ENCODE data around the gene SNX6. TPM values are rescaled to one million over a fixed set of nuclear protein-coding genes. Genes with fewer than 3 reads are reported as not detected.
A peak's percentile ranks its signal among the peaks of the same experiment; 100 is the strongest.

SNX6 gene
- total RNA-seq, 1 experiment from 2014 or later = 69.3 TPM

- Mint-ChIP-seq H3K4me3 (no peak overlapping the region), H3K9me3 (no peaks in the 10 kb centered on the region; a peak in 1 of 5 replicates), H3K4me1 (no peaks in the 10 kb centered on the region), H3K36me3 (ENCODE audit: insufficient read depth in 1 of 3, low read depth in 3 of 3) (no peaks in the 10 kb centered on the region), H3K27ac (peak overlapping the region in 1 of 3 experiments; percentile 95; a peak in 1 of 7 replicates), H3K27me3 (ENCODE audit: low read depth) (no peaks in the 10 kb centered on the region; the same call in 1 of the 2 replicates)
- no peaks in the 10 kb centered on the region for H3K9me3 ChIP-seq (ENCODE audit: control insufficient read depth, low read depth, low read length)
- no peaks in the 10 kb centered on the region for H3K27me3 ChIP-seq (ENCODE audit: insufficient read depth, low read length)
- H3K4me1 ChIP-seq (ENCODE audit: insufficient read depth, low read length) = no peaks in the 10 kb centered on the region
- H3K9ac ChIP-seq (ENCODE audit: extremely low read depth, insufficient read length, low read length) = no peak overlapping the region
- H3K23me2 ChIP-seq (ENCODE audit: insufficient read length, low read depth, low read length, poor library complexity, severe bottlenecking) = no peaks in the 10 kb centered on the region
- H2AFZ ChIP-seq (ENCODE audit: low read length) = no peak overlapping the region
- no peak overlapping the region for H2BK5ac ChIP-seq (ENCODE audit: insufficient read length, low read length)
- no peak overlapping the region for H3K4me2 ChIP-seq (ENCODE audit: insufficient read depth, insufficient read length, low read length)
- no peak overlapping the region for H3K56ac ChIP-seq (ENCODE audit: insufficient read length, low read depth, low read length)
- H2AK5ac ChIP-seq (ENCODE audit: insufficient read length, low read length) = no peak overlapping the region
- H4K8ac ChIP-seq (replicated peaks; ENCODE audit: insufficient read length, low read depth, low read length) = no peak overlapping the region
- no peak overlapping the region for H3T11ph ChIP-seq (ENCODE audit: low read length)
- no peak overlapping the region for H4K91ac ChIP-seq (ENCODE audit: insufficient read length, low read depth, low read length)
- TF ChIP-seq CTCF (conservative IDR thresholded peaks at IDR 0.05) = no peak
- H3K23ac ChIP-seq (ENCODE audit: insufficient read length, low read depth, low read length) = no peak overlapping the region
- no peaks in the 10 kb centered on the region for H4K20me1 ChIP-seq (ENCODE audit: control insufficient read depth, insufficient read depth, insufficient read length)
- DNase-seq = no peak
- no peak overlapping the region for H3K18ac ChIP-seq (ENCODE audit: insufficient read length, low read depth, low read length)
- no peak overlapping the region for H3K14ac ChIP-seq (ENCODE audit: insufficient read depth, low read length)
- H3K27ac ChIP-seq (ENCODE audit: insufficient read length, low read depth, low read length) = no peak overlapping the region
- no peak overlapping the region for H3K4ac ChIP-seq (ENCODE audit: low read depth, low read length)
- WGBS (ENCODE audit: extremely low coverage, insufficient read length, low lambda C conversion rate) = no CpG with 5 or more reads among the region's 4 CpGs
- no peak overlapping the region for H2BK12ac ChIP-seq (ENCODE audit: insufficient read length, low read depth, low read length)
- no peaks in the 10 kb centered on the region for H3K79me1 ChIP-seq (ENCODE audit: insufficient read depth, low read depth, low read length, poor library complexity, severe bottlenecking)
- H4K5ac ChIP-seq (ENCODE audit: insufficient read length, low read depth, low read length) = no peak overlapping the region
- H2BK120ac ChIP-seq (ENCODE audit: low read depth, low read length, poor library complexity, severe bottlenecking) = no peak overlapping the region
- no peak overlapping the region for H2BK15ac ChIP-seq (ENCODE audit: low read depth, low read length)
- H3K79me2 ChIP-seq (ENCODE audit: insufficient read depth, low read length) = no peaks in the 10 kb centered on the region
- no peak overlapping the region for H2BK20ac ChIP-seq (ENCODE audit: low read depth, low read length, poor library complexity, severe bottlenecking)
Measured at GRCh38 chr14:34662561-34663088, 32.7 kb upstream of the SNX6 start.

Measured in H9 (cell line).